H1 (cell line): ENCODE data around the gene PSTK. TPM values are rescaled to one million over a fixed set of nuclear protein-coding genes. Genes with fewer than 3 reads are reported as not detected.

ENCODE experiments used
- CTCF ChIA-PET: fragments of 300-600 bp; sonication (Branson Sonifier 250); formaldehyde crosslinking; loops from one replicate; lab custom pipeline; 2021; ENCODE audit not compliant: partially characterized antibody; lab: Charles Lee
- POLR2A ChIA-PET: fragments of 300-600 bp; sonication (Branson Sonifier 250); formaldehyde crosslinking; loops from one replicate; lab custom pipeline; 2021; ENCODE audit warnings: inconsistent platforms; ENCODE audit not compliant: partially characterized antibody; lab: Charles Lee
- DNase-seq, 2 experiments: peaks; one replicate each; pipeline versions ENCODE4 v3.0.0 to v3.0.0-alpha.2; 2010 to 2022; ENCODE audit warnings: low spot score in 2 of 2, low read depth in 1 of 2, mixed read lengths in 1 of 2
- FAIRE-seq: peaks from 2 replicates; lab custom pipeline; 2011; peaks lifted over from hg19 to GRCh38; lab: Jason Lieb, UNC
- H2AFZ ChIP-seq: 2 replicates; pipeline ENCODE4 v1.8.1; 2012; ENCODE audit warnings: low read length, inconsistent platforms
- H2AK5ac ChIP-seq: 2 replicates; pipeline ENCODE4 v1.6.1; 2013; ENCODE audit warnings: low read depth, low read length
- H2BK120ac ChIP-seq: replicated peaks from 2 replicates; pipeline ENCODE3; 2013; ENCODE audit warnings: low read depth, low read length, inconsistent platforms
- H2BK12ac ChIP-seq: 2 replicates; pipeline ENCODE4 v1.6.1; 2013; ENCODE audit warnings: low read depth, low read length
- H2BK15ac ChIP-seq: 2 replicates; pipeline ENCODE4 v1.6.1; 2013; ENCODE audit warnings: low read length
- H2BK20ac ChIP-seq: 2 replicates; pipeline ENCODE4 v1.6.1; 2013; ENCODE audit warnings: low read length
- H2BK5ac ChIP-seq: 2 replicates; pipeline ENCODE4 v1.6.1; 2013; ENCODE audit warnings: low read depth, low read length
- H3K14ac ChIP-seq: 2 replicates; pipeline ENCODE4 v1.6.1; 2013; ENCODE audit warnings: inconsistent platforms; ENCODE audit not compliant: insufficient read length
- H3K18ac ChIP-seq: 2 replicates; pipeline ENCODE4 v1.6.1; 2013; ENCODE audit warnings: low read length; ENCODE audit errors: extremely low read depth
- H3K23ac ChIP-seq: 2 replicates; pipeline ENCODE4 v1.6.1; 2013; ENCODE audit warnings: inconsistent platforms; ENCODE audit not compliant: insufficient read length
- H3K23me2 ChIP-seq: 2 replicates; pipeline ENCODE4 v1.6.1; 2013; ENCODE audit warnings: low read depth, low read length
- H3K27ac ChIP-seq: 2 replicates; pipeline ENCODE4 v1.6.1; 2011; ENCODE audit warnings: low read depth, low read length, inconsistent platforms
- H3K27me3 ChIP-seq, 4 experiments: replicated peaks in 1 of 4; 1 replicate in 1 of 4; 2 replicates in 3 of 4; pipeline versions ENCODE4 v1.6.1 to v1.8.1; 2011 to 2013; ENCODE audit warnings: low read length in 3 of 4, mild to moderate bottlenecking in 3 of 4, inconsistent platforms in 2 of 4, mixed read lengths in 2 of 4, moderate library complexity in 1 of 4; ENCODE audit not compliant: control insufficient read depth in 3 of 4, insufficient read depth in 3 of 4; ENCODE audit errors: extremely low read depth in 1 of 4
- H3K36me3 ChIP-seq, 4 experiments: 2 replicates each; pipeline versions ENCODE4 v1.6.1 to v1.8.1; 2011 to 2013; ENCODE audit warnings: mild to moderate bottlenecking in 4 of 4, low read length in 3 of 4, moderate library complexity in 2 of 4, control low read depth in 1 of 4, inconsistent platforms in 1 of 4; ENCODE audit not compliant: insufficient read depth in 4 of 4, control insufficient read depth in 2 of 4
- H3K4ac ChIP-seq: replicated peaks from 2 replicates; pipeline ENCODE3; 2013; ENCODE audit warnings: low read length, low read depth, mixed read lengths, inconsistent platforms; ENCODE audit not compliant: insufficient read length
- H3K4me1 ChIP-seq, 4 experiments: replicated peaks in 1 of 4; 1 replicate in 1 of 4; 2 replicates in 3 of 4; pipeline versions ENCODE4 v1.6.1 to v1.8.1; 2011 to 2013; ENCODE audit warnings: low read length in 3 of 4, inconsistent platforms in 2 of 4, mixed read lengths in 1 of 4; ENCODE audit not compliant: insufficient read depth in 4 of 4, control insufficient read depth in 3 of 4
- H3K4me2 ChIP-seq, 2 experiments: 2 replicates each; pipeline versions ENCODE4 v1.6.1 to v1.8.1; 2011 to 2013; ENCODE audit warnings: low read depth in 2 of 2, low read length in 2 of 2, control low read depth in 1 of 2, inconsistent platforms in 1 of 2, mild to moderate bottlenecking in 1 of 2; ENCODE audit not compliant: insufficient read depth in 1 of 2
- H3K4me3 ChIP-seq, 4 experiments: fragments of 200-600, 300-600 bp in 1 of 4; sonication (generic), shearing (Covaris generic), sonication (Bioruptor Twin) in 1 of 4; 2 replicates each; pipeline versions ENCODE4 v1.5.1 to v1.8.1; 2011 to 2016; ENCODE audit warnings: low read length in 4 of 4, low read depth in 3 of 4, control low read depth in 2 of 4, inconsistent platforms in 2 of 4, mild to moderate bottlenecking in 2 of 4, mixed read lengths in 1 of 4, moderate library complexity in 1 of 4; ENCODE audit not compliant: insufficient read depth in 2 of 4; ENCODE audit errors: extremely low read depth in 1 of 4
- H3K56ac ChIP-seq: replicated peaks from 2 replicates; pipeline ENCODE3; 2013; ENCODE audit warnings: low read depth, mild to moderate bottlenecking, mixed read lengths, low read length, inconsistent platforms; ENCODE audit not compliant: insufficient read length
- H3K79me1 ChIP-seq: 2 replicates; pipeline ENCODE4 v1.6.1; 2013; ENCODE audit warnings: low read depth, low read length, control low read depth
- H3K79me2 ChIP-seq, 2 experiments: 2 replicates each; pipeline versions ENCODE4 v1.6.1 to v1.8.1; 2012 to 2013; ENCODE audit warnings: low read length in 2 of 2, mild to moderate bottlenecking in 2 of 2, inconsistent platforms in 1 of 2; ENCODE audit not compliant: insufficient read depth in 2 of 2, control insufficient read depth in 1 of 2
- H3K9ac ChIP-seq, 4 experiments: replicated peaks in 1 of 4; 1 replicate in 1 of 4; 2 replicates in 3 of 4; pipeline versions ENCODE4 v1.6.1 to v1.8.1; 2011 to 2013; ENCODE audit warnings: low read depth in 3 of 4, low read length in 3 of 4, control low read depth in 2 of 4, mild to moderate bottlenecking in 2 of 4, moderate library complexity in 2 of 4, inconsistent platforms in 1 of 4; ENCODE audit errors: extremely low read depth in 1 of 4
- H3K9me3 ChIP-seq, 2 experiments: 2 replicates each; pipeline versions ENCODE4 v1.6.1 to v1.8.1; 2012 to 2013; ENCODE audit warnings: mild to moderate bottlenecking in 2 of 2, moderate library complexity in 2 of 2, control low read depth in 1 of 2, inconsistent platforms in 1 of 2, low read depth in 1 of 2, low read length in 1 of 2, mixed read lengths in 1 of 2; ENCODE audit not compliant: insufficient read depth in 2 of 2
- H4K20me1 ChIP-seq, 2 experiments: replicated peaks in 1 of 2; 2 replicates each; pipeline versions ENCODE3 to v1.8.1; 2011 to 2013; ENCODE audit warnings: inconsistent platforms in 2 of 2, low read length in 2 of 2, mild to moderate bottlenecking in 1 of 2; ENCODE audit not compliant: insufficient read depth in 2 of 2, control insufficient read depth in 1 of 2
- H4K5ac ChIP-seq: 2 replicates; pipeline ENCODE4 v1.6.1; 2013; ENCODE audit warnings: low read length, low read depth, mixed read lengths, inconsistent platforms; ENCODE audit not compliant: insufficient read length
- H4K8ac ChIP-seq: 2 replicates; pipeline ENCODE4 v1.8.0; 2013; ENCODE audit warnings: mild to moderate bottlenecking, moderate library complexity, low read length, inconsistent platforms; ENCODE audit not compliant: insufficient read depth; ENCODE audit errors: extremely low read depth
- H4K91ac ChIP-seq: replicated peaks from 2 replicates; pipeline ENCODE3; 2013; ENCODE audit warnings: low read length, mixed read lengths, inconsistent platforms; ENCODE audit not compliant: insufficient read length
- CBX5 ChIP-seq: fragments of 300-800, 300-1000 bp; sonication (generic); IDR thresholded peaks from 2 replicates; pipeline ENCODE4 v1.7.1; 2016; ENCODE audit warnings: antibody characterized with exemption, low read length, low read depth
- CBX8 ChIP-seq: fragments of 300-800, 300-1000 bp; sonication (generic); IDR thresholded peaks from 2 replicates; pipeline ENCODE4 v1.7.1; 2016; ENCODE audit warnings: low read depth, low read length, borderline replicate concordance
- RXRA ChIP-seq: IDR thresholded peaks from 2 replicates; pipeline ENCODE4 v1.6.1; 2011; ENCODE audit warnings: low read depth, mild to moderate bottlenecking, low read length, moderate library complexity; ENCODE audit not compliant: insufficient read depth
- TAF1 ChIP-seq: IDR thresholded peaks from 2 replicates; pipeline ENCODE4 v1.6.1; 2011; ENCODE audit warnings: mild to moderate bottlenecking, low read depth, low read length
- WGBS, 2 experiments: shearing (Covaris generic) in 1 of 2; methylation state at CpG; one replicate each; pipeline versions ENCODE4 v1.1.6 to v1.1.7; 2013 to 2015; ENCODE audit warnings: low lambda C conversion rate in 2 of 2, mixed read lengths in 2 of 2, inconsistent platforms in 1 of 2, low coverage in 1 of 2, missing lambda C conversion rate in 1 of 2; ENCODE audit not compliant: insufficient replicate concordance in 2 of 2, insufficient coverage in 1 of 2, insufficient read length in 1 of 2; ENCODE audit errors: extremely low coverage in 1 of 2, missing lambda C conversion rate in 1 of 2; 5-methylcytosine and 5-hydroxymethylcytosine counted together
- polyA plus RNA-seq, 7 experiments: library from polyadenylated mRNA; depleted of rRNA in 3 of 7; stranded (reverse) in 5 of 7; unstranded in 2 of 7; fragments of >200 nt in 5 of 7; fragments of 200-250 nt in 2 of 7; gene quantifications; 1 replicate in 5 of 7; 2 replicates in 1 of 7; 4 replicates in 1 of 7; pipeline versions ENCODE4 v1.2.1 to v1.2.3, GENCODE V29; 2011 to 2013; ENCODE audit warnings: missing spikeins in 2 of 7, mixed read lengths in 2 of 7
- total RNA-seq: library from RNA; stranded (reverse); fragmentation: NEBNext Ultra II Directional; extraction: Animal tissue kit (Norgen Biotek cat#: 25700); gene quantifications from 2 replicates; pipeline ENCODE4 v1.2.1, GENCODE V29; 2021
- TF ChIP-seq, protein P1 (sequence below): IDR thresholded peaks from 2 replicates; pipeline ENCODE4 v1.6.1; 2012; ENCODE audit warnings: inconsistent platforms

PSTK gene
- total and polyA plus RNA-seq, 2 of the 8 experiments (the other 6 are each of a cell fraction or from before 2014, with no cell fraction given) = 4.4 to 6.6 TPM

DNA sequence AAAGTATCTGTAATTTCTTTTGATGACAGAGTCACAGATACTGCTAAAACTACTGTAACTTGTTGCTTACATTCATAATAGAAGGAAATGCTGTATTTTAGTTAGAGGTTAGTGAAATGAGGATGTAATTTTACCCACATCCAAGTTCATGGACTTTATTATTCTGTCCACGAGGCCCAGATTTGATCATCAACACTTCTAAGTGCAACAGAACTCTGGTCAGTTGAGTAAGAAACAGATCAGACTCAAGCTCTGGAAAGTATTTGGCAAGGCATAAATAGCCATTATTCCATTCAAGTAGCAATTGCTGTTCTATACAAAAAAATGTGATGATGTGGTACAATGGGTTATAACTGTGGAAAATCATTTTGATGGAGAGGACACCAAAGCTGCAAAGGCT, 50.9 kb downstream of the PSTK start:
- ChIA-PET POLR2A (no interaction called here), CTCF (interaction anchor here (0.8 kb wide), 1 partner anchor 12 kb away, joined by 3 read pairs; no protein-coding TSS in a partner anchor)
- Histone ChIP-seq H3K79me2 (no peaks in the 10 kb centered on the region), H4K8ac (no peak overlapping the region), H3K9me3 (no peaks in the 10 kb centered on the region), H2BK5ac (no peak overlapping the region), H2AFZ (no peak overlapping the region), H3K27me3 (no peaks in the 10 kb centered on the region), H4K91ac (no peak overlapping the region), H3K36me3 (0 out of 8 replicates have a peak, but pooled peaks cover 0 to 4% (median 0%) of the 10 kb centered on the region in 4 experiments), H3K79me1 (no peaks in the 10 kb centered on the region), H3K18ac (no peak overlapping the region), H2BK120ac (no peak overlapping the region), H3K27ac (no peak overlapping the region), H3K4me1 (peaks cover 0 to 2% (median 0%) of the 10 kb centered on the region in 4 experiments; a peak in 1 of 7 replicates), H2BK20ac (no peak overlapping the region), H2BK12ac (no peak overlapping the region), H3K4me2 (no peak overlapping the region), H2AK5ac (no peak overlapping the region), H4K20me1 (peaks cover 0 to 2% of the 10 kb centered on the region in 2 experiments), H3K4ac (no peak overlapping the region), H3K9ac (no peak overlapping the region), H3K4me3 (no peak overlapping the region), H3K23me2 (no peaks in the 10 kb centered on the region), H4K5ac (no peak overlapping the region), H3K14ac (no peak overlapping the region), H3K23ac (no peak overlapping the region), H3K56ac (no peak overlapping the region), H2BK15ac (no peak overlapping the region)
- FAIRE-seq = no peak
- TF ChIP-seq CBX5 = no peak
- no peak for TF ChIP-seq TAF1
- no peak for TF ChIP-seq CBX8
- TF ChIP-seq RXRA = no peak
- TF ChIP-seq, protein P1, sequence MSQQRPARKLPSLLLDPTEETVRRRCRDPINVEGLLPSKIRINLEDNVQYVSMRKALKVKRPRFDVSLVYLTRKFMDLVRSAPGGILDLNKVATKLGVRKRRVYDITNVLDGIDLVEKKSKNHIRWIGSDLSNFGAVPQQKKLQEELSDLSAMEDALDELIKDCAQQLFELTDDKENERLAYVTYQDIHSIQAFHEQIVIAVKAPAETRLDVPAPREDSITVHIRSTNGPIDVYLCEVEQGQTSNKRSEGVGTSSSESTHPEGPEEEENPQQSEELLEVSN = no peak
- 96% methylated on average over 1 of the region's 1 CpG; no CpG with 5 or more reads in 1 of the 2 experiments for WGBS, 2 experiments
- DNase-seq = no peak
